DOHH2 (cell line): Measurements from ENCODE around the gene CLDN3.
"Not testable (repeated sequence)": the region's sequence is repeated elsewhere in the genome, so short reads cannot be mapped to it uniquely, and the experiment has no call there.

Experiments
- H3F3A ChIP-seq: fragments of 200-600 bp; sonication (generic), shearing (Covaris generic); 2 replicates; pipeline ENCODE4 v1.6.0; 2016; ENCODE audit warnings: antibody characterized with exemption, mild to moderate bottlenecking; ENCODE audit not compliant: control insufficient read depth, insufficient read depth
- H3K27ac ChIP-seq: fragments of 200-600 bp; sonication (generic); 2 replicates; pipeline ENCODE4 v1.5.1; 2014; ENCODE audit warnings: low read depth, mild to moderate bottlenecking, low read length, moderate library complexity
- H3K27me3 ChIP-seq: fragments of 200-600 bp; sonication (generic); 2 replicates; pipeline ENCODE4 v1.6.1; 2014; ENCODE audit warnings: mild to moderate bottlenecking, low read length, mixed read lengths; ENCODE audit not compliant: control insufficient read depth
- H3K36me3 ChIP-seq: fragments of 200-600 bp; sonication (generic); 2 replicates; pipeline ENCODE4 v1.6.1; 2014; ENCODE audit warnings: mild to moderate bottlenecking, low read length, moderate library complexity, mixed read lengths; ENCODE audit not compliant: control insufficient read depth
- H3K4me1 ChIP-seq: fragments of 200-600 bp; sonication (generic); 2 replicates; pipeline ENCODE4 v1.6.1; 2014; ENCODE audit warnings: mild to moderate bottlenecking, low read length, mixed read lengths; ENCODE audit not compliant: control insufficient read depth
- H3K4me2 ChIP-seq: fragments of 200-600 bp; sonication (generic); 2 replicates; pipeline ENCODE4 v1.6.0; 2014; ENCODE audit warnings: mild to moderate bottlenecking, low read length, moderate library complexity
- H3K4me3 ChIP-seq: fragments of 200-600 bp; sonication (generic); 2 replicates; pipeline ENCODE4 v1.5.1; 2014; ENCODE audit warnings: mild to moderate bottlenecking, low read length, mixed read lengths
- H3K79me2 ChIP-seq: fragments of 200-600 bp; sonication (generic); 2 replicates; pipeline ENCODE4 v1.6.1; 2014; ENCODE audit warnings: mild to moderate bottlenecking, low read length, mixed read lengths; ENCODE audit not compliant: control insufficient read depth
- H3K9me2 ChIP-seq: fragments of 200-600 bp; sonication (generic); replicated peaks from 2 replicates; pipeline ENCODE4 v1.6.1; 2014; ENCODE audit warnings: mild to moderate bottlenecking, low read length, mixed read lengths; ENCODE audit not compliant: control insufficient read depth
- H3K9me3 ChIP-seq: fragments of 200-600 bp; sonication (generic); 2 replicates; pipeline ENCODE4 v1.6.1; 2014; ENCODE audit warnings: antibody characterized with exemption, low read length, mixed read lengths; ENCODE audit not compliant: control insufficient read depth, insufficient read depth
- H4K20me1 ChIP-seq: fragments of 200-600 bp; sonication (generic); 2 replicates; pipeline ENCODE4 v1.6.0; 2014; ENCODE audit warnings: low read depth, mild to moderate bottlenecking, antibody characterized with exemption, low read length, moderate library complexity; ENCODE audit not compliant: control insufficient read depth, insufficient read depth
- EZH2phosphoT487 ChIP-seq: fragments of 200-600 bp; sonication (generic); IDR thresholded peaks from 2 replicates; pipeline ENCODE4 v1.6.1; 2017; ENCODE audit warnings: borderline replicate concordance, mild to moderate bottlenecking, antibody characterized with exemption, low read length, moderate library complexity, mixed read lengths
- TF ChIP-seq, protein P1 (sequence below): fragments of 200-600 bp; sonication (generic); IDR thresholded peaks from one replicate; pipeline ENCODE4 v1.5.1; 2014; ENCODE audit warnings: antibody characterized with exemption, mild to moderate bottlenecking, low read depth, low read length; ENCODE audit not compliant: poor library complexity, severe bottlenecking

Gene CLDN3

DNA sequence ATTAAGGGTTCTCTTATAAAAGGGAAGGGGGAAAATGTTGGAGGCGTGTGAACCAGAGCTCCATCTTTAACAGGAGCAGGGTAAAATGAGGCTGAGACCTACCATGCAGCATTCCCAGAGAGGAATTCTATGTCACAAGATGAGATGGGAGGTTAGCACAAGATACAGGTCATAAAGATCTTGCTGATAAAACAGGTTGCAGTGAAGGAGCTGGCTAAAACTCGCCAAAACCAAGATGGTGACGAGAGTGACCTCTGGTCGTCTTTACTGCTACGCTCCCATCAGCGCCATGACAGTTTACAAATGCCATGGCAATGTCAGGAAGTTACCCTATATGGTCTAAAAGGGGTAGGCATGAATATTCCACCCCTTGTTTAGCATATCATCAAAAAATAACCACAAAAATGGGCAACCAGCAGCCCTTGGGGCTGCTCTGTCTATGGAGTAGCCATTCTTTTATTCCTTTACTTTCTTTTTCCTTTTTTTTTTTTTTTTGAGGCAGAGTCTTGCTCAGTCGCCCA, 21.2 kb upstream of the CLDN3 start:
- not testable (repeated sequence) for H3K27me3 ChIP-seq, H3K4me3 ChIP-seq, H3F3A ChIP-seq, H3K79me2 ChIP-seq, H3K9me3 ChIP-seq, H3K9me2 ChIP-seq, H3K36me3 ChIP-seq, H4K20me1 ChIP-seq, H3K4me2 ChIP-seq, H3K4me1 ChIP-seq, H3K27ac ChIP-seq

DNA sequence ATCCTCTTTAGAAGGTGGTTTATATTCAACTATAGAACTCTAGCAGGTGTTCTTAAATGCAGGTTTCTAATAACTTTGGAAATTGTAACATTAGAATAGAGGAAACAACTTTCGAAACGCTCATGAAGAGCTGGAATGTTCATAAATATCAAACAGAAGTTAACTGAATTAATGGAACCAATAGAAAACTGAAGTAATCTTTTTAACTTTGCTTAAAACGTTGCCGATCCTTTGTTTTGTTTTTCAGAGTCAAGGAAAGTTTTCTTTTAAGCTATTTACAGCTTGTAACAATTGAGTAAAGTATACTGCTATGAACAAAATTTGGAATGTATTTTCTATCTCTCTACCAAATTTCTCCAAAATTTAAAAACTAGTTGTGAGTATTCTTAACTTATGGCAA, 19.0 kb upstream of the CLDN3 start:
- no peaks in the 10 kb centered on the region for H3K36me3 ChIP-seq
- no peak overlapping the region for H3K4me2 ChIP-seq
- 0 out of 2 replicates have a peak, but pooled peaks cover under 1% of the 10 kb centered on the region for H4K20me1 ChIP-seq
- H3F3A ChIP-seq = no peaks in the 10 kb centered on the region
- H3K27me3 ChIP-seq = no peaks in the 10 kb centered on the region
- TF ChIP-seq EZH2phosphoT487 = no peak
- TF ChIP-seq, protein P1, sequence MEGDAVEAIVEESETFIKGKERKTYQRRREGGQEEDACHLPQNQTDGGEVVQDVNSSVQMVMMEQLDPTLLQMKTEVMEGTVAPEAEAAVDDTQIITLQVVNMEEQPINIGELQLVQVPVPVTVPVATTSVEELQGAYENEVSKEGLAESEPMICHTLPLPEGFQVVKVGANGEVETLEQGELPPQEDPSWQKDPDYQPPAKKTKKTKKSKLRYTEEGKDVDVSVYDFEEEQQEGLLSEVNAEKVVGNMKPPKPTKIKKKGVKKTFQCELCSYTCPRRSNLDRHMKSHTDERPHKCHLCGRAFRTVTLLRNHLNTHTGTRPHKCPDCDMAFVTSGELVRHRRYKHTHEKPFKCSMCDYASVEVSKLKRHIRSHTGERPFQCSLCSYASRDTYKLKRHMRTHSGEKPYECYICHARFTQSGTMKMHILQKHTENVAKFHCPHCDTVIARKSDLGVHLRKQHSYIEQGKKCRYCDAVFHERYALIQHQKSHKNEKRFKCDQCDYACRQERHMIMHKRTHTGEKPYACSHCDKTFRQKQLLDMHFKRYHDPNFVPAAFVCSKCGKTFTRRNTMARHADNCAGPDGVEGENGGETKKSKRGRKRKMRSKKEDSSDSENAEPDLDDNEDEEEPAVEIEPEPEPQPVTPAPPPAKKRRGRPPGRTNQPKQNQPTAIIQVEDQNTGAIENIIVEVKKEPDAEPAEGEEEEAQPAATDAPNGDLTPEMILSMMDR = no peak
- H3K9me2 ChIP-seq = no peaks in the 10 kb centered on the region
- no peaks in the 10 kb centered on the region for H3K79me2 ChIP-seq
- H3K4me1 ChIP-seq = no peaks in the 10 kb centered on the region
- no peak overlapping the region for H3K27ac ChIP-seq
- H3K4me3 ChIP-seq = no peak overlapping the region
- H3K9me3 ChIP-seq = peaks cover 4% of the 10 kb centered on the region; the same call in 1 of the 2 replicates

DNA sequence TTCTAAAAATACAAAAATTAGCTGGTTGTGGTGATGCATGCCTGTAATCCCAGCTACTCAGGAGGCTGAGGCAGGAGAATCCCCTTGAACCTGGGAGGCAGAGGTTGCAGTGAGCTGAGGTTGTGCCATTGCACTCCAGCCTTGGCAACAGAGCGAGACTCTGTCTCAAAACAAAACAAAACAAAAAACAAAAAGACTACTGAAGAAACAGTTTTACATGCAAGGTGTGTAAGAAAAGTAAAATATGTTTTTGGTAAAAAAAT, 17.6 kb upstream of the CLDN3 start:
- H3K4me2 ChIP-seq, H3F3A ChIP-seq, H3K4me3 ChIP-seq, H3K9me3 ChIP-seq, H3K4me1 ChIP-seq, H3K9me2 ChIP-seq, H3K27ac ChIP-seq, H3K36me3 ChIP-seq, H4K20me1 ChIP-seq, H3K79me2 ChIP-seq, H3K27me3 ChIP-seq: not testable (repeated sequence)

DNA sequence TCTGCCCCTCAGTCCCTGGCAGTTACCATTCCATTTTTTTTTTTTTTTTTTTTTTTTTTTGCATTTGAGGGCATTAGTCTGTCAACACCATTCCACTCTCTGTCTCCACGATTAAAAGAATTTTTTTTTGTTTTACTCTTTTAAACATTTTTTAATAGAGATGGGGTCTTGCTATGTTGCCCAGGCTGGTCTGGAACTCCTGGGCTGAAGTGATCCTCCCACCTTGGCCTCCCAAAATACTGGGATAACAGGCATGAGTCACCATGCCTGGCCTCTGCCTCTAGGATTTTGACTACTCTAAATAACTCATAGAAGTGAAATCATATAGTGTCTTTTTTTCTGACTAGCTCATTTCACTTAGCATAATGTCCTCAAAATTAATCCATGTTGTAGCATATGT, 16.5 kb upstream of the CLDN3 start:
- H3F3A ChIP-seq = no peaks in the 10 kb centered on the region
- H3K9me3 ChIP-seq = peaks cover 4% of the 10 kb centered on the region; the same call in 1 of the 2 replicates
- no peaks in the 10 kb centered on the region for H3K9me2 ChIP-seq
- H3K27ac ChIP-seq = no peak overlapping the region
- H3K79me2 ChIP-seq = no peaks in the 10 kb centered on the region
- H3K27me3 ChIP-seq = no peaks in the 10 kb centered on the region
- H3K4me3 ChIP-seq = no peak overlapping the region
- TF ChIP-seq, protein P1 = no peak
- H4K20me1 ChIP-seq = no peaks in the 10 kb centered on the region
- no peaks in the 10 kb centered on the region for H3K4me1 ChIP-seq
- H3K36me3 ChIP-seq = no peaks in the 10 kb centered on the region
- no peak overlapping the region for H3K4me2 ChIP-seq
